Measurements from ENCODE around the gene WNT5A. TPM values are rescaled to one million over a fixed set of nuclear protein-coding genes. Genes with fewer than 3 reads are reported as not detected.

The WNT5A gene
- 0.25 and 0.33 TPM in 2 replicates for total RNA-seq
- polyA plus RNA-seq, result 0.08 and 0.16 TPM in 2 replicates
- 0.04 and 0.06 TPM in 2 replicates for polyA plus RNA-seq (2011; cell fraction: cytosol; rRNA removed)
- 0.11 and 0.20 TPM in 2 replicates for polyA plus RNA-seq (2011; cell fraction: nucleus; rRNA removed)
- 0.12 TPM in 2 replicates for polyA plus RNA-seq (2012)
- polyA minus RNA-seq, result 0.07 and 0.89 TPM in 2 replicates
- polyA minus RNA-seq (2011; cell fraction: cytosol; rRNA and poly(A)+ RNA removed), result 30.3 TPM
- polyA minus RNA-seq (2011; cell fraction: nucleus; rRNA and poly(A)+ RNA removed), result 0.29 and 0.72 TPM in 2 replicates
- percentile 21 among the genes with signal in this experiment for Bru-seq, nascent RNA
- percentile 30 among the genes with signal in this experiment for BruChase-seq, experiment 1, labeled RNA remaining after a 6-hour chase
- percentile 32 among the genes with signal in this experiment for BruChase-seq, experiment 2, labeled RNA remaining after a 2-hour chase
- long read RNA-seq, result 0 reads

GRCh38 chr3:55486857-55487380, at the start of gene WNT5A:
TSS of gene WNT5A (minus strand) at chr3:55487306. CDS start at chr3:55486985, 321 bp downstream.
- Histone ChIP-seq H4K20me1 (replicated peaks; ENCODE audit: control insufficient read depth, extremely low read depth, insufficient read depth, low read length) (no peaks in the 10 kb centered on the region), H3K9me3 (replicated peaks; ENCODE audit: control insufficient read depth, insufficient read depth, low read length) (no peaks in the 10 kb centered on the region), H3K27ac (ENCODE audit: insufficient read depth, low read depth, low read length) (no peak within 1 kb of the TSS), H3K36me3 (ENCODE audit: control insufficient read depth in 2 of 2, extremely low read depth in 1 of 2, insufficient read depth in 2 of 2, low read length in 2 of 2) (no peaks in the 10 kb centered on the region), H3K27me3 (ENCODE audit: control insufficient read depth in 2 of 2, insufficient read depth in 2 of 2, low read length in 2 of 2) (peaks cover 80 to 89% of the 10 kb centered on the region in 2 experiments), H3K4me1 (ENCODE audit: control insufficient read depth, extremely low read depth, insufficient read depth, low read length) (peaks cover 14% of the 10 kb centered on the region), H3K4me2 (ENCODE audit: insufficient read depth, low read length) (peak within 1 kb of the TSS; percentile 88), H3K9ac (replicated peaks; ENCODE audit: extremely low read depth, insufficient read depth, low read length) (no peak within 1 kb of the TSS), H3K9me1 (replicated peaks; ENCODE audit: control insufficient read depth, extremely low read depth, insufficient read depth, low read length) (no peaks in the 10 kb centered on the region), H3K4me3 (replicated peaks in 1 of 3; ENCODE audit: insufficient read depth in 1 of 3, low read depth in 1 of 3, low read length in 3 of 3) (peak within 1 kb of the TSS; percentile 57 to 71 (median 67)), H3K79me2 (ENCODE audit: control insufficient read depth, insufficient read depth, low read length) (no peaks in the 10 kb centered on the region), H2AFZ (ENCODE audit: low read depth, low read length) (peak within 1 kb of the TSS; percentile 86)
- POLR2A ChIA-PET, result no interaction called here
- peak; percentile 23 for DNase-seq (ENCODE audit: low read depth, low spot score)
- no peak for FAIRE-seq
- dilution Hi-C loops (cut with MboI; ENCODE audit: extremely low pct_ligation_motif_present, low sequenced_read_pairs), result no loop called here
- TF ChIP-seq EZH2 (IDR thresholded peaks at IDR 0.05; ENCODE audit: borderline replicate concordance, low read depth, low read length, severe bottlenecking) (peak; percentile 64), POLR2AphosphoS5 (IDR thresholded peaks at IDR 0.05; ENCODE audit: insufficient read depth, low read depth, low read length) (no peak)
- CTCF ChIA-PET, result interaction anchor here (0.8 to 5.8 kb wide), 8 partner anchors 235 to 1548 kb away, joined by 3 to 98 read pairs (median 4); no protein-coding TSS in a partner anchor
- intact Hi-C loops (cut with micrococcal nuclease), result loop anchor here (5.0 kb wide), 3 partner anchors 115 to 645 kb away; no protein-coding TSS in a partner anchor
- BruUV-seq (replicated peaks), result no TSS peak

DNA sequence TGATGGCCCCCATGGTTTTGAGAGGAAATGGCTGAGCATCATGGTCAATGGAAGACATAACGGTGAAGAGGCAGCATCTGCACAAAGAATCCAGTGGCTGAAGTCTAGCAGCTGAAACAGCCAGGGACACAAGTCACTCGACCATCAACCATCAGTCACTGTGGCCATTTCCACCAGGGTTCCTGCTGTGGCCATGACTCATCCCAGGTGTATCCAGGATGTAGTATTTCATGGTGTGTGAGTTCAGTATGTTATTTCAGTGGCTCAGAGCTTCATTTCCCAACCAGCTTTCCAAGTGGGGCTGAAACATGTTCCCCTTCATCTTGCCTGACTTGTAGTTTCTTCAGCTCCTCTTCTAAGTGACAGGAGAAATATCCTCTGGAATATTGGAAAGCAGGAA, 47.8 kb upstream of the WNT5A start:
- dilution Hi-C loops (cut with MboI; ENCODE audit: extremely low pct_ligation_motif_present, low sequenced_read_pairs), result no loop called here
- TF ChIP-seq POLR2AphosphoS5 (IDR thresholded peaks at IDR 0.05; ENCODE audit: insufficient read depth, low read depth, low read length) (no peak), GATA2 (IDR thresholded peaks at IDR 0.05; ENCODE audit: insufficient read depth, insufficient read length, low read depth, low read length) (no peak), POLR2A (IDR thresholded peaks at IDR 0.05; ENCODE audit: low read depth, low read length) (no peak), MYC (IDR thresholded peaks at IDR 0.05; ENCODE audit: low read depth, low read length) (no peak), CTCF (IDR thresholded peaks at IDR 0.05; ENCODE audit: extremely low read depth in 1 of 2, insufficient read depth in 1 of 2, low read depth in 1 of 2, low read length in 2 of 2) (no peak), JUN (IDR thresholded peaks at IDR 0.05; ENCODE audit: borderline replicate concordance, insufficient read depth, insufficient read length, low read depth) (no peak), EZH2 (IDR thresholded peaks at IDR 0.05; ENCODE audit: borderline replicate concordance, low read depth, low read length, severe bottlenecking) (no peak)
- Histone ChIP-seq H4K20me1 (replicated peaks; ENCODE audit: control insufficient read depth, extremely low read depth, insufficient read depth, low read length) (no peaks in the 10 kb centered on the region), H2AFZ (ENCODE audit: low read depth, low read length) (no peak overlapping the region), H3K79me2 (ENCODE audit: control insufficient read depth, insufficient read depth, low read length) (no peaks in the 10 kb centered on the region), H3K9me1 (replicated peaks; ENCODE audit: control insufficient read depth, extremely low read depth, insufficient read depth, low read length) (no peaks in the 10 kb centered on the region), H3K4me2 (ENCODE audit: insufficient read depth, low read length) (no peak overlapping the region), H3K27ac (ENCODE audit: insufficient read depth, low read depth, low read length) (no peak overlapping the region), H3K4me1 (ENCODE audit: control insufficient read depth, extremely low read depth, insufficient read depth, low read length) (no peaks in the 10 kb centered on the region), H3K36me3 (ENCODE audit: control insufficient read depth in 2 of 2, extremely low read depth in 1 of 2, insufficient read depth in 2 of 2, low read length in 2 of 2) (no peaks in the 10 kb centered on the region), H3K9me3 (replicated peaks; ENCODE audit: control insufficient read depth, insufficient read depth, low read length) (no peaks in the 10 kb centered on the region), H3K9ac (replicated peaks; ENCODE audit: extremely low read depth, insufficient read depth, low read length) (no peak overlapping the region), H3K27me3 (ENCODE audit: control insufficient read depth in 2 of 2, insufficient read depth in 2 of 2, low read length in 2 of 2) (no peaks in the 10 kb centered on the region), H3K4me3 (replicated peaks in 1 of 3; ENCODE audit: insufficient read depth in 1 of 3, low read depth in 1 of 3, low read length in 3 of 3) (no peak overlapping the region)
- CTCF ChIA-PET, result no interaction called here
- FAIRE-seq (no peak), DNase-seq (ENCODE audit: low read depth, low spot score) (no peak)
- POLR2A ChIA-PET, result no interaction called here
- intact Hi-C loops (cut with micrococcal nuclease), result no loop called here
- no TSS peak for BruUV-seq (replicated peaks)

All from endothelial cell of umbilical vein (primary cell).